ENCODE results near the gene MAN1A1.

Gene MAN1A1

GRCh38 chr6:119278625-119279024 lies 70.9 kb downstream of the MAN1A1 start:
- TF ChIP-seq CTCF (IDR thresholded peaks at IDR 0.05; ENCODE audit: insufficient read depth, low read length, poor library complexity, severe bottlenecking) (no peak), EZH2phosphoT487 (conservative IDR thresholded peaks at IDR 0.05; ENCODE audit: low read length) (no peak)
- H3F3A ChIP-seq (ENCODE audit: insufficient read depth), result no peaks in the 10 kb centered on the region

GRCh38 chr6:119277052-119277451 lies 72.5 kb downstream of the MAN1A1 start:
- no peak for TF ChIP-seq EZH2phosphoT487 (conservative IDR thresholded peaks at IDR 0.05; ENCODE audit: low read length)
- TF ChIP-seq CTCF (IDR thresholded peaks at IDR 0.05; ENCODE audit: insufficient read depth, low read length, poor library complexity, severe bottlenecking), result no peak
- H3K36me3 ChIP-seq (ENCODE audit: low read length), result no peaks in the 10 kb centered on the region
- H3F3A ChIP-seq (ENCODE audit: insufficient read depth), result no peaks in the 10 kb centered on the region
- no peak overlapping the region for H3K9ac ChIP-seq (ENCODE audit: low read length)
- H3K9me3 ChIP-seq (ENCODE audit: insufficient read depth, low read length), result no peaks in the 10 kb centered on the region
- H2AFZ ChIP-seq (ENCODE audit: low read depth, low read length, severe bottlenecking), result no peak overlapping the region
- no peak overlapping the region for H3K4me3 ChIP-seq (ENCODE audit: insufficient read depth, low read length, poor library complexity, severe bottlenecking)
- H3K27me3 ChIP-seq (ENCODE audit: low read length), result no peaks in the 10 kb centered on the region
- no peak overlapping the region for H3K27ac ChIP-seq (ENCODE audit: low read depth, low read length)
- no peak overlapping the region for H3K4me2 ChIP-seq (ENCODE audit: low read depth, low read length, poor library complexity, severe bottlenecking)
- no peaks in the 10 kb centered on the region for H3K9me2 ChIP-seq (replicated peaks; ENCODE audit: insufficient read depth, low read length)
- H4K20me1 ChIP-seq (ENCODE audit: low read depth, low read length), result no peaks in the 10 kb centered on the region
- no peaks in the 10 kb centered on the region for H3K79me2 ChIP-seq (ENCODE audit: insufficient read depth, low read length)

More at GRCh38 chr6:119278625-119279024, 70.9 kb downstream of the MAN1A1 start:
- Histone ChIP-seq H2AFZ (ENCODE audit: low read depth, low read length, severe bottlenecking) (no peak overlapping the region), H3K9ac (ENCODE audit: low read length) (no peak overlapping the region), H3K9me2 (replicated peaks; ENCODE audit: insufficient read depth, low read length) (no peaks in the 10 kb centered on the region), H3K4me3 (ENCODE audit: insufficient read depth, low read length, poor library complexity, severe bottlenecking) (no peak overlapping the region), H4K20me1 (ENCODE audit: low read depth, low read length) (no peaks in the 10 kb centered on the region), H3K27ac (ENCODE audit: low read depth, low read length) (no peak overlapping the region), H3K4me2 (ENCODE audit: low read depth, low read length, poor library complexity, severe bottlenecking) (no peak overlapping the region), H3K9me3 (ENCODE audit: insufficient read depth, low read length) (no peaks in the 10 kb centered on the region), H3K36me3 (ENCODE audit: low read length) (no peaks in the 10 kb centered on the region), H3K79me2 (ENCODE audit: insufficient read depth, low read length) (no peaks in the 10 kb centered on the region), H3K27me3 (ENCODE audit: low read length) (no peaks in the 10 kb centered on the region)

GRCh38 chr6:119276211-119276610 lies 73.3 kb downstream of the MAN1A1 start:
- H2AFZ ChIP-seq (ENCODE audit: low read depth, low read length, severe bottlenecking), result no peak overlapping the region
- TF ChIP-seq EZH2phosphoT487 (conservative IDR thresholded peaks at IDR 0.05; ENCODE audit: low read length) (no peak), CTCF (IDR thresholded peaks at IDR 0.05; ENCODE audit: insufficient read depth, low read length, poor library complexity, severe bottlenecking) (no peak)
- H3K9me2 ChIP-seq (replicated peaks; ENCODE audit: insufficient read depth, low read length), result no peaks in the 10 kb centered on the region
- H3K27me3 ChIP-seq (ENCODE audit: low read length), result no peaks in the 10 kb centered on the region
- no peak overlapping the region for H3K9ac ChIP-seq (ENCODE audit: low read length)
- no peaks in the 10 kb centered on the region for H3K79me2 ChIP-seq (ENCODE audit: insufficient read depth, low read length)
- H3F3A ChIP-seq (ENCODE audit: insufficient read depth), result no peaks in the 10 kb centered on the region
- H3K27ac ChIP-seq (ENCODE audit: low read depth, low read length), result no peak overlapping the region
- H3K36me3 ChIP-seq (ENCODE audit: low read length), result no peaks in the 10 kb centered on the region
- no peaks in the 10 kb centered on the region for H4K20me1 ChIP-seq (ENCODE audit: low read depth, low read length)
- H3K4me2 ChIP-seq (ENCODE audit: low read depth, low read length, poor library complexity, severe bottlenecking), result no peak overlapping the region
- H3K4me3 ChIP-seq (ENCODE audit: insufficient read depth, low read length, poor library complexity, severe bottlenecking), result no peak overlapping the region
- H3K9me3 ChIP-seq (ENCODE audit: insufficient read depth, low read length), result no peaks in the 10 kb centered on the region; the same call in 1 of the 2 replicates

Data from SU-DHL-6 (cell line).